NCI-H187 treated with DMSO at 0.1 percent for 48 hours (cell line): ENCODE data around the gene RAB11B.
"Not testable (repeated sequence)": the region's sequence is repeated elsewhere in the genome, so short reads cannot be mapped to it uniquely, and the experiment has no call there.

Source experiments
- DNase-seq: peaks from one replicate; lab custom pipeline; 2025; lab: John Stamatoyannopoulos, UW

Gene RAB11B

GRCh38 chr19:8429044-8429443 lies 38.9 kb downstream of the RAB11B start:
- no peak for DNase-seq

- DNase-seq, result no peak
Measured at GRCh38 chr19:8429826-8430225, 39.7 kb downstream of the RAB11B start.

GRCh38 chr19:8430650-8431049 lies 40.5 kb downstream of the RAB11B start:
- no peak for DNase-seq

- no peak for DNase-seq
Measured at GRCh38 chr19:8438236-8438635, 48.1 kb downstream of the RAB11B start.

- DNase-seq, result no peak
Measured at GRCh38 chr19:8441725-8442544, 51.8 kb downstream of the RAB11B start.

- DNase-seq, result not testable (repeated sequence)
Measured at GRCh38 chr19:8444140-8444676, 54.0 kb downstream of the RAB11B start.

- DNase-seq, result peak; percentile 68
Measured at GRCh38 chr19:8444677-8445487, 54.7 kb downstream of the RAB11B start, which contains the start of gene HNRNPM. Gene HNRNPM (plus strand): TSS chr19:8444975. CDS start chr19:8444999, 24 bp downstream.

- DNase-seq, result no peak
Measured at GRCh38 chr19:8445488-8446001, 55.4 kb downstream of the RAB11B start.

- DNase-seq, result no peak
Measured at GRCh38 chr19:8446061-8446709, 56.0 kb downstream of the RAB11B start.

- no peak for DNase-seq
Measured at GRCh38 chr19:8449830-8450229, 59.7 kb downstream of the RAB11B start.

GRCh38 chr19:8451377-8451776 lies 61.2 kb downstream of the RAB11B start:
- no peak for DNase-seq

- no peak for DNase-seq
Measured at GRCh38 chr19:8451885-8452284, 61.7 kb downstream of the RAB11B start.

GRCh38 chr19:8452446-8453123 lies 62.4 kb downstream of the RAB11B start:
- no peak for DNase-seq

- DNase-seq, result no peak
Measured at GRCh38 chr19:8453616-8454015, 63.5 kb downstream of the RAB11B start.
